T-helper 9 cell (primary cell): ENCODE measurements around the gene BAZ1B.
"Not testable (repeated sequence)": the region's sequence is repeated elsewhere in the genome, so short reads cannot be mapped to it uniquely, and the experiment has no call there.

ENCODE experiments used
- DNase-seq: peaks from one replicate; pipeline ENCODE4 v3.0.0-alpha.2; 2020

BAZ1B gene

GRCh38 chr7:73537051-73537450 lies 15.0 kb upstream of the BAZ1B start:
- no peak for DNase-seq

DNA sequence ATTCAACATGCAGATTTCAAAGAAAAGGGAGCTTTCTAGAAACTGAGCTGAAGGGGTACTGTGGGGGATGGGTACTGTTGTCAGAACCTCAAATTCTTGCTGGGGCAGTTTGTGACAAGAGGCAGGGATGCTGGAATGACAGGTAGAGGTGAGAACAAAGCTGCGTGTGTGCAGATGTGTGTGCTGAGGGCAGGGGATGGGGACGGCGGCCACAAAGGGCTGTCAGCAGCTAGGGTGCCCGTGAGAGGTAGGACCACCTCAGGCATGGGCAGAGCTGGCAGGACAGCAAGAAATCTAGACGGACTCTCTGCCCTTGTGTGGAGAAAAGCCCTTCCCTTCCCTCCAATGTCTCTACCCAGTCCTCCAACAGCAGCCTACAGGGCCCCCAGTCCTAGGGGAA lies 14.4 kb upstream of the BAZ1B start:
- DNase-seq, result no peak

- DNase-seq, result not testable (repeated sequence)
Measured at GRCh38 chr7:73535918-73536317, 13.8 kb upstream of the BAZ1B start.

DNA sequence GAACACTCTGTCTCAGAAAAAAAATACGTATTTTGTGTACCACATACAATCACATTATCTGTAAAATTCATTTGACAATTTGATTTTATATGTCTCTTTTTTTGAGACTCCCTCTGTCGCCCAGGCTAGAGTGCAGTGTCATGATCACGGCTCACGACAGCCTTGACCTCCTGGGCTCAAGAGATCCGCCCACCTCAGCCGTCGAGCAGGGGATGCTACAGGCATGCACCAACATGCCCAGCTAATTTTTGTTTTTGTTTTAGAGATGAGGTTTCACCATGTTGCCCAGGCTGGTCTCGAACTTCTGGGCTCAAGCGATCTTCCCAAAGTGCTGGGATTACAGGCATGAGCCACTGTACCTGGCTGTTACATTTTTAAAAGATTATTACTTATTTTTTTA lies 11.6 kb upstream of the BAZ1B start:
- no peak for DNase-seq

DNA sequence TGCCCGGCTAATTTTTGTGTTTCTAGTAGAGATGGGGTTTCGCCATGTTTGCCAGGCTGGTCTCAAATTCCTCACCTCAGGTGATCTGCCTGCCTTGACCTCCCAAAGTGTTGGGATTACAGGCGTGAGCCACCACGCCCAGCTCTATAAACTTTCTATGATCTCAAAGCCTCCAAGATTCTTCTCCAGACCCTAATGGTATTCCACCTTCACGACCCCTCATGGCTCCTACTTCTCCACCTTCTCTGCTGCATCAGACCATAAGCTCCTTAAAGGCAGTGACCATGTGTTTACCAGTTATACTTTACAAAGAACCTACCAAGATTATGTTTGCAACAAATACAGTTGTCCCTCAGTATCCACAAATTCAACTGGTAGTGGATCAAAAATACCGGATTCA lies 10.1 kb upstream of the BAZ1B start:
- no peak for DNase-seq

- no peak for DNase-seq
Measured at GRCh38 chr7:73530800-73531199, 8.7 kb upstream of the BAZ1B start.

- DNase-seq, result no peak
Measured at GRCh38 chr7:73526896-73527821, 5.1 kb upstream of the BAZ1B start.

DNA sequence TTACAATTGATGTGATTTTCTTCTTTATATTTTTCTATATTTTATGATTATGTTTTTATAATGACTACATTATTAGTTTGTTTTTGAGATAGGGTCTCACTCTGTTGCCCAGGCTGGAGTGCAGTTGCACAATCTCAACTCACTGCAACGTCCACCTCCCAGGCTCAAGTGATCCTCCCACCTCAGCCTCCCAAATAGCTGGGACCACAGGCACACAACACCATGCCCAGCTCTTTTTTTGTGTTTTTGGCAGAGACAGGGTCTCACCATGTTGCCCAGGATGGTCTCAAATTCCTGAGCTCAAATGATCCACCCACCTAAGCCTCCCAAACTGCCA lies 4.0 kb upstream of the BAZ1B start:
- not testable (repeated sequence) for DNase-seq

DNA sequence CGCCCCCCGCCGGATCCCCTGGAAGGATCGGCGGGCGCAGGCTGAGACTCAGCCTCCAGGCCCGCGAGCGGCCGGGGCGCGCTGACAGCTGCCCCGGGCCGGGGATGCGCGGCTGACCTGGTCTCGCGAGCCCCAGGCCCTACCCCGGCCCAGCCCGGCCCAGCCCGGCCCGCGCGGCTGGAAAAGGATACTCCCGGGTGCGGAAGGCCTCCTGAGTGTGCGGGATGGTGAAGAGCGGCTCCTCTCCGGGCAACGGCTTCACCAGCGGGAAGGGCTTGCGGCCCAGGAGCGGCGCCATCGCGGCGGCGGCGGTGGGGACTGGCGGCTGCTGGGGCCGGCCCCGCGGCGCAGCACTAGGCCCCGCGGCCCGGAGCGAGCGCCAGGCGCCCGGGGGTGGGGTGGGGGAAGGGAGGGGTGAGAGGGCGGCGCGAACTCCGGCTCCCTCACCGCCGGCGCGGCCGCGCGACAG lies 423 bp downstream of the BAZ1B start:
- DNase-seq, result peak; percentile 45

- DNase-seq, result no peak
Measured at GRCh38 chr7:73520673-73521635, 1.1 kb downstream of the BAZ1B start.

GRCh38 chr7:73519867-73520672 lies 2.0 kb downstream of the BAZ1B start:
- no peak for DNase-seq

DNA sequence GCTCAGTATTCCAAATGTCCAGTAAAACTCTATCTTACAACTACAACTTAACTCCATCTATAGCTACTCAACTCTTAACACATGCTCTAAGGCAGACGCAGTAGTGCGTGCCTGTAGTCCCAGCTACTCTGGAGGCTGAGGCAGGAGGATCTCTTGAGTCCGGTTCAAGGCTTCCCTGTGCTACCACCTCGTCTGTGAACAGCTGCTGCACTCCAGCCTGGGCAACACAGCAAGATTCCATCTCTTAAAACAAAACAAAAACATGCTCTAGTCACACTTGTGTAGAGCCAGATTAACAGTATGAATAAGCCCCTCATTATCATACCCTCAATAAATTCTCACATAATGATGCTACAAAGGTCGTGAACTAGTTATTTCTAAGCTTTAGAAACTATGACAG lies 3.6 kb downstream of the BAZ1B start:
- DNase-seq, result no peak

DNA sequence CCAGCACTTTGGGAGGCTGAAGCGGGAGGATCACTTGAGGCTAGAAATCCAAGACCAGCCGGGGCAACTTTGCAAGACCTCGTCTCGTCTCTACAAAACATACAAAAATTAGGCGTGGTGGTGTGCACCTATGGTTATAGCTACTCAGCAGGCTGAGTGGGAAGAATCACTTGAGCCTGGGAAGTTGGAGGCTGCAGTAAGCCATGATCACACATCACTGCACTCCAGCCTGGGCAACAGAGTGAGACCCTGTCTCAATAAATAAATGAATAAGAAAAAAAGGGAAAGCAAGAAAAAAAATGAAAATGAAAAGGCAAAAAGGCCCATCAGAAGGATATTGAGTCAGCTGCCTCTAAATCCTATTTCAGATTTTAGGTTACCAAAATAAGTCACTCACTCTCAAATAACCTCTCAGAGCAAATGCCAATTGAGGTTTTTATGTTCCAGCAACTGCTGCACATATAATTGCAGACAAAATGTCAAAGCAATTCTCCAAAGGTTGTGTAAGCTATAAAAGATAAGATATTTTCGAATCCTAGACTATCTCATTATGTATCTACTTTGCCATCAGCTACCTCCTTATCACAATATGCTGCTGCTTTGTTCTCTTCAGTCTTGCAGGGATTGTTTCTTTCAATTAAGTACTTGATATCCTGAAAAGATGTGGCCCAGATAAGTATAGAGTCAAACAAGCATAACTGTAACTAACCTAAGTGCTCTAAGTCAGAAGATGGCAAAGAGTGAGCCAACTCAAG lies 4.7 kb downstream of the BAZ1B start:
- no peak for DNase-seq

DNA sequence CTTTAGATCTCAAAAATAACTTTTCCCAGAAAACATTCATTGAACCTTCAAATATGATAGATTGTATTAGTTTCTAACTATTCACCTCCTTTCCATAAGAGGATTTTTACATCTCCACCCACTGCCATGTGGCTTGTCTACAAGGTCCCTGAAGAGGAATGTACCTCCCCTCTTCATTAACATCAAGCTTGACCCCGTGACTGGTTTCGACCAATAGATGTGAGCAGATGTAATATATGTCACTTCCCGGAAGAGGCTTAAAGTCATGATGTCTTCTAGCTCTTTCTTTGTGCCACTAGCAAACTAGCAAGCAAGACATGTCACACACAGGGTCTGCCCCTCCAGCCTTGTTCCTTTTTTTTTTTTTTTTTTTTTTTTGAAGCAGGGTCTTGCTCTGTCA lies 6.9 kb downstream of the BAZ1B start:
- no peak for DNase-seq

DNA sequence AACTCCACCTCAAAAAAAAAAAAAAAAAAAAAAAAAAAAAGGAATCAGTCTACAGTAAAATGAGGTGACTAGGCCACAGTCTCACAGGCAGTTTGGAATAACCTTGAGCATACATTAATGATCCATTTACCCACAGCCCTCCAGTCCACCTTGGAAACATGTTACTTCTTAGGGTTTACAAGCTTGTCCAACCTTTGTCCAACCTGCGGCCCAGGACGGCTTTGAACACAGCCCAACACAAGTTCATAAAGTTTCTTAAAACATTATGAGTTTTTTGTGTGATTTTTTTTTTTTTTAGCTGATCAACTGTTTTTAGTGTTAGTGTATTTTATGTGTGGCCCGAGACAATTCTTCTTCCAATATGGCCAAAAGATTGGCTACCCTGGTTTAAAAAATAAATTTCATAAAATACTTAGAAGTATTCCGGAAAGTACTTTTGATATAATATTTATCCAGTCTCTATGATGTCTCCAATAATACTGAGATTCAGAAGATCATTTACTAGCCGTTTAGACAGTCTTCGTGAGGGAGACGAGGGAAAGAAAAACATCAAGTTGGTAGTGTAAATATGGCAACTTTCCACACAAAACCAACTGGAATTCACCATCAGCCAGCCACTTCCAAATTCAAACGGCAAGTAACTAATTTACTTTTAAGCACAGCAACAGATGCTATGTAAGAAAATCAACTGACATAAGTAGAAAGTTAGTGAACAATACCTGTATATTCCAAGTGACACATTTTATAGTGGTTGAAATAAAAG lies 9.9 kb downstream of the BAZ1B start:
- DNase-seq, result no peak

- DNase-seq, result no peak
Measured at GRCh38 chr7:73509463-73509862, 12.6 kb downstream of the BAZ1B start.

DNA sequence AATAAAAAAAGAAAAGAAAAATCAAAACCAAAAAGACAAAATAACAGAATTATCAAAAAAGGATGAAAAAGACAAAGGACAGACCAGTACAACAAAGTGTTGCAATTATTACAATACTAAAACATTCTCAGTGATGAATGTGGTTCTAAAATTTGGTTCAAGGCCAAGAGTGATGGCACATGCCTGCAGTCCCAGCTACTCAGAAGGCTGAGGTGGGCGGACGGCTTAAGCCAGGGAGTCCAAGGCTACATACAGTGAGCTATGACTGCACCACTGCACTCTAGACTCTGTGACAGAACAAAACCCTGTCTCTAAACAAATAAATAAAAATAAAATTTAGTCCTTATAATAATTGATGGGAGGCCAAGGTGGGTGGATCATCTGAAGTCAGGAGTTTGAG lies 14.5 kb downstream of the BAZ1B start:
- no peak for DNase-seq

- no peak for DNase-seq
Measured at GRCh38 chr7:73504920-73505319, 17.2 kb downstream of the BAZ1B start.

- no peak for DNase-seq
Measured at GRCh38 chr7:73504017-73504416, 18.1 kb downstream of the BAZ1B start.

DNA sequence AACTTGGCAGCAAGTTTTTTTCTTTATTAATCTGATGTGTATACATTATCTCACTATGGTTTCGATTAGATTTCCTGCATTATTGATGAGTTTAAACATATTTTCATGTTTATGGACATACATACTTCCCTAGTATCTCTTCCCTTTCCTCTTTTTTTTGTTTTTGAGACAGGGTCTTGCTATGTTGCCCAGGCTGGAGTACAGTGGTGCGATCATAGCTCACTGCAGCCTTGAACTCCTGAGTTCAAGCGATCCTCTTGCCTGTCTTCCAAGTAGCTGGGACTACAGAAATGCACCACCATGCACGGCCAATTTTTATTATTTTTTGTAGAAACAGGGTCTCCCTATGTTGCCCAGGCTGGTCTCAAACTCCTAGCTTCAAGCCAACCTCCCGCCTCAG lies 18.9 kb downstream of the BAZ1B start:
- no peak for DNase-seq

- no peak for DNase-seq
Measured at GRCh38 chr7:73496626-73497025, 25.5 kb downstream of the BAZ1B start.
